DMS79 treated with DMSO at 0.1 percent for 48 hours (cell line): ENCODE measurements around the gene RALGPS1.

Experiments used
- DNase-seq: peaks from one replicate; lab custom pipeline; 2025; lab: John Stamatoyannopoulos, UW

The RALGPS1 gene

DNA sequence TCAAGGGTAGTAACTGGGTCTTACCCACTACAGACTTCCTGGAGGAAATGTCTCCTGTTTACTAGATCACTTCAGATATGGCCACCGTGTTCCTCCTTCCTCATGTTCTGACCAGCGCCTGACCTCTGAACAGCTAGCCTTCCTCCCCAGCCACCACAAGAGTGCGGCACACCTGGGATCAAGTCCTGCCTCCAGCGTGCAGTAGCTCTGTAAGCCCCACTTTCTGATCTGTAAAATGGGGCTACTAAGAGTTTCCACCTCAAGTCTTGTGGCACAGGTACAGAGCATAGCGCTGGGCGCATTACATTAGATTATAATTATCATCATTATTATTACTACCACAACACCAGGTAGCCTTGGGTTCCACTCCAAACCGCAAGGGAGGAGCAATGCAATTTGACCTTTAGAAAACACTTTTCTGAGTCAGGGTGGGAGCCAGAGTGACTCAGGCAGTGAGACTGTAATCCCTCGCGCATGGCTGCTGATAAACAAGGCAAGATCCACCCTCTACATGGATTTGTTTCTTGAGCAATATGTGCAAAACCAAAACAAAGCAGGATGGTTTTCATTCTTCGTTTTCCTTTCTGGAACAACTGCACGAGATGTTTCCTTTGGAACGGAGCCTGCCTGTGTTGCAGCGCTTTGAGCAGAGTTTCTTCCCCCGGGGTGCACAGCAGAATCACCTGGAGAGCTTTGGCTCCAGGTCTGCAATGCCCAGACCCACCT, 272.8 kb downstream of the RALGPS1 start:
- DNase-seq = no peak

- DNase-seq = no peak
Observed at GRCh38 chr9:127188396-127188795, 273.8 kb downstream of the RALGPS1 start.

- no peak for DNase-seq
Observed at GRCh38 chr9:127189628-127190027, 275.0 kb downstream of the RALGPS1 start.

DNA sequence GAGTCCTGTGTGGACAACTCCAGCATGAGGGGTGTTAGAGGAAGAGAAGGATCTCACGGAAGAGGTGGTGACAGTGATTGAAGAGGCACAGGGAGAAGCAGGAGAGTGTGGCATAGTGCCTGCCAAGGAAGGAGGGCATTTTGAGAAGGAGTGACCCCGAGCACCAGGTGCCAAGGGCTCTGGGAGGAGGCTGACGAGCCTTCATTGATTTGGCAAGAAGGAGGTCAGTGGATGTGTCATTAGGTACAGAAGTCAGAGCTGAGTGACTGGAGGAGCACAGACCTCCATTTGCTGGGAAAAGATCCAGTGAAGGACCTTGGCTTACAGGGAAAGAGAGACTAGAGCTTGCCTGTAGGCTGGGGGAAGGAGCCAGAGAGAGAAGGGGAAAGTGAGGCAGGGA, 278.2 kb downstream of the RALGPS1 start:
- DNase-seq = no peak

DNA sequence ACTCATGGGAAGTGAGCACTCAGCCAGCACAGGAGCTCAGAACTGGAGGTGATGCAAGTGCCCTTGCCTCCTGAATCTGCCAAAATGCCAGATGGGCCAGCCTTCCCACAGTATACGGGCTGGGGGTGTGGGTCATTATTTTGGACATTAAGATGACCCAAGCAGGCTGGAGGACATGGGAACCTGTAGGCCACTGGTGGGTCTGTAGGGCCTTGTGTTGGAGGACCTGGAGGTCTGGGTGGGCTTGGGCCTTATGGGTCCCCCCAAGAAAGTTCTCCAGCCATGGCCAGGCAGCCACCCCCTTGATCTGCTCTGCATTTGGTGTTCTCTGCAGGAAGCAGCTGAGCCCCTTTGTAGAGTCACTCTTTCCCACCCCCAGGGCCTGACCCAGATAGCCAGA, 278.9 kb downstream of the RALGPS1 start:
- no peak for DNase-seq

DNA sequence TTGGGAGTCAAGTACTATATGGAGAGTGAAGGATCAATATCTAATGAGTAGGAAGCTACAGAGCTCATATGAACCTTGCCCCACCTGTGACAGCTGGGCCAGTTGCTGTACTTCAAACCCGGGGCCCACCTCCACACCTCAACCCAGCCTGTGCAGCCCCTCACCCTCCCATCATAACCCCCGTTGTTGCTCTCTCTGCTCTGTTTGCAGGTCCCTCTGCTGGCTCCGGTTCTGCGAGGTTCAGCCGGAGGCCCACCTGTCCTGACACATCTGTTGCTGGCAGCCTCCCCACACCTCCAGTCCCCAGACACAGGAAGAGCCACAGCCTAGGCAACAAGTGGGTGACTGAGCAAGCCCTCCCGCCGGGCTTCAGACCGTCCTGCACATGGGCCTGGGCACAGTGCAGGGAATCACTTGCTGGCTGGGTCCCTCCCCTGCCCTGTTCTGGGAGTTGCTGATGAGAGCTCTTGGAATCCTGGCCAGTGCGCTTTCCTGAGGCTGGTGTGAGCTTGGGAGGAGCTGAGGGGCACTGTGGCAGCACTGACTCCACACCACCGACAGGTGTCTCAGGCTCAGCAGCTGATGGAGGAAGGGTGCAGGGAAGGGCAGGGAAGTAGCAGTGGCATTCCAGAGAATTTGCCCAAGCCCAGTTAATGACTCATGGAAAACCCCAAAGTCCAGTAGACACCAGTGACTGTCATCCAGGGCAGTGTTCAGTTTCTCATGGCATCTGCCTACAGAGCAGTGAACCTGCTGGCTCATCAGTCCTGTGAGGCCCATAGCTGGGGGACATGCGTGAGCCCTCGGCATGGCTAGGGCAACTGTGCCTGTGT, 280.5 kb downstream of the RALGPS1 start:
- no peak for DNase-seq

DNA sequence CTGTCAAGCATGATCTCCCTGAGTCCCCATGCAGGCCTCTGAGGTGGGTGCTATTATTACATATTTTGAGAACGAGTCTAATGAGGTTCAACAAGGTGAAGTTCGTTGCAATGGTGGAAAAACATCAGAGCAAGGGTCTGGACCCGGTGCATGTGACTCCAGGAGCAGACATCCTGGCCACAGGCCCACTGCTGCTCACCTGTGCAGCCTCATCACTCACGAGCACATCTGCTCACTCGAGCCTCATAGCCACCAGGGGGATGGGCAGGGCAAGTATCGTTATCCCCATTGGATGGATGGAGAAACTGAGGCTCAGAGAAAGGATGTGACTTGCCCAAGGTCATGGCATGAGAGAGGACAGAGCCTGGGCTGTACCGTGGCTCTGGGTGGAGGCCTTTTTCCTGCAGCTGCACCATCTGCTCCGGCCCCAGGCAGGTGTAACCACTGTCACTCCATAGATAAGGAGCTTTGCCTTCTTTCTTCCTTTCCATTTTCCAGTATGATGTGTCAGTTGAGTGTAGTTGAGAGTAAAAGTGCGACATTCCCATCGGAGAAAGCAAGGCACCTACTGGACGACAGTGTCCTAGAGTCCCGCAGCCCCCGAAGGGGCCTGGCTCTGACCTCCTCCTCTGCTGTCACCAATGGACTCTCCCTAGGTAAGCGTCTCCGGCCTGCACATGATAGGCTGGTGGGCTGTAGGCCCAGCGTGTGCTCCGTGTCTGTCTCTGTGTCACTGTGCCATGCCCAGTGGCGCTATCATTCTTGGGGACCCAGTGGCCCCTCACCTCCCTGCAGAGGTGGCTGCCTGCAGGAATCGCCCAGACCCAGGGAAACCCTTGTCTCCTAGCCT, 281.6 kb downstream of the RALGPS1 start:
- DNase-seq = no peak

GRCh38 chr9:127196826-127197145, 282.2 kb downstream of the RALGPS1 start:
- DNase-seq = no peak

GRCh38 chr9:127197186-127197860, 282.7 kb downstream of the RALGPS1 start:
- DNase-seq = no peak

GRCh38 chr9:127197861-127198430, 283.4 kb downstream of the RALGPS1 start:
- no peak for DNase-seq

GRCh38 chr9:127198587-127198986, 284.0 kb downstream of the RALGPS1 start:
- no peak for DNase-seq

GRCh38 chr9:127199001-127199791, 284.6 kb downstream of the RALGPS1 start:
- DNase-seq = peak; percentile 38

- DNase-seq = no peak
Observed at GRCh38 chr9:127200106-127200862, 285.7 kb downstream of the RALGPS1 start.

- no peak for DNase-seq
Observed at GRCh38 chr9:127201071-127201541, 286.5 kb downstream of the RALGPS1 start.

- DNase-seq = no peak
Observed at GRCh38 chr9:127201731-127202130, 287.1 kb downstream of the RALGPS1 start.

DNA sequence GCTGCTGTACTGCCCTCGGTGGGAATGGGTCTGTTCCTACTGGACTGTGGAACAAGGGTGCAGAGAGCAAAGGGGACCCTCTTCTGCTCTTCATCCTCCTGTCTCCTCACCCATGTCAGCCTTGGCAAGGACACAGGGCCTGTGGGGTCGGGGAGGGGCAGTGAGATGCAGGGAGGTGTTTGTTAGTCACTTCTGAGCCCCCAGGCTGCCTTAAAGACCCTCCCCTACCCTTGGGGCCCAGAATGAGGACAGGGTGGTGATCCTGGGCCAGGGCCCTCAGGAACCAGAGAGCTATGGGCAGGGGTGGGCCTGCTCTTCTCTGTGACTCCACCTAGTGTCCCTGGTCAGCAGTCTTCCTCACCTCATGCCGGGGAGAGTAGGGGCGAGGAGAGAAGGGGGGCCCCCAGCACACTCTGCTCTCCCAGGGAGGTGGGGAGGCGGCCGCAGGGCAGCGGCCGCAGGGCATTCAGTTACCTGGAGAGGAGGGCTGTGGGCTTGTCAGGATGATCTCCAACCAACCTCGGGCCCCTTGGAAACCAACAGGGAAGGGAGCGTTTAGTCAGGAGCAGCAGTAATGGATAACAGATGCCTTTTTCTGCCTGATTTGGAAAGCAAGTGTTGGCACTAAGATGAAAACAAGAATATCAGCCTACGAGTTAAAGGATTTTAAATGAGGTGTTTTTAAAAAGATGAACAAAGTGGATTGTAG, 288.0 kb downstream of the RALGPS1 start:
- DNase-seq = no peak

- DNase-seq = no peak
Observed at GRCh38 chr9:127203681-127204327, 289.2 kb downstream of the RALGPS1 start.

- DNase-seq = no peak
Observed at GRCh38 chr9:127204771-127205470, 290.3 kb downstream of the RALGPS1 start.
